ENCODE results near the gene APOA1. TPM values are rescaled to one million over a fixed set of nuclear protein-coding genes. Genes with fewer than 3 reads are reported as not detected.

The APOA1 gene
- polyA plus RNA-seq, 6 donors from 2014 or later, result 0.37 to 0.62 (median 0.45) TPM; not detected in 3

DNA sequence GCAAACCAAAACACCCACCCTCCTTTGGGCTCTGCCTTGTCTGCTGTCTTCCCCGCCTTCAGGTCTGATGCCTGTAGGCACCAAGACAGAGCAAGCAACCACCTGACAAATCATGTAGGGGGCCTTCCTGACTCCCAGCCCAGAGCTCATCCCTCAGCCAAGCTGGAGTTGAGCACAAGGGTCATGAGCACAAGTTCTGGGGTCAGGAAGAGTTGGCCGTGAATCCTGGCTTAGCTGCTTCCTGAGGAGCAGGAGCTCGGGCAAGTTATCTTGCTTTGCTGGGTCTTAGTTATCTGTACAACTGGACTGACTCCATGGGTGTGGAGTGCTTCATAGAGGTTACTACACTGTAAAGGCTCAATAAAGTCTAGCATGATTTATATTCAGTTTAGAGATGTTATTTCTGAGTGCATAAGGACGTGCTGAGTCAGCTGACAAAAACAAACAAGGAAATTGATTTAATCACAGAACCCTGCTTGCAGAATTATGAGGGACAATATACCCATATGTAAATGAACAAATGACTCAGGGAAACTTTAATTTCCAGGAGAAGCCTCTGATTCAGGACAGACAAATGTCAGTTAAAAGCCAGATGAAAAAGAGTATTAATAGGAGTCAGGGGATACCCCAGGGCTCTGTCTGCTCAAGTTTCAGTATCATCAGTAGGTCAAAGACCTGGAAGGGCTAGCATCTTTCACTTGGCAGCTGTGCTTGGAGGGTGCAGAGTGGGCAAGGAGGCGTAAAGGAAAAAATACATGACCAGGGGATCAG is 15.0 kb upstream of the APOA1 start:
- H3K27ac Mint-ChIP-seq, result peak overlapping the region in 3 of 6 donors; percentile 15 to 82 (median 59)
- peak overlapping the region in 7 of 8 donors; percentile 10 to 70 (median 51) for H3K4me3 Mint-ChIP-seq
- ATAC-seq (ENCODE audit: low read depth in 2 of 2) (no peak), DNase-seq (no peak)
- H3K27me3 Mint-ChIP-seq, result no peaks in the 10 kb centered on the region
- no peaks in the 10 kb centered on the region for H3K9me3 Mint-ChIP-seq
- peaks cover 19 to 20% of the 10 kb centered on the region in 2 donors for H3K36me3 Mint-ChIP-seq
- peaks cover 54 to 59% (median 56%) of the 10 kb centered on the region in 3 donors for H3K4me1 Mint-ChIP-seq

DNA sequence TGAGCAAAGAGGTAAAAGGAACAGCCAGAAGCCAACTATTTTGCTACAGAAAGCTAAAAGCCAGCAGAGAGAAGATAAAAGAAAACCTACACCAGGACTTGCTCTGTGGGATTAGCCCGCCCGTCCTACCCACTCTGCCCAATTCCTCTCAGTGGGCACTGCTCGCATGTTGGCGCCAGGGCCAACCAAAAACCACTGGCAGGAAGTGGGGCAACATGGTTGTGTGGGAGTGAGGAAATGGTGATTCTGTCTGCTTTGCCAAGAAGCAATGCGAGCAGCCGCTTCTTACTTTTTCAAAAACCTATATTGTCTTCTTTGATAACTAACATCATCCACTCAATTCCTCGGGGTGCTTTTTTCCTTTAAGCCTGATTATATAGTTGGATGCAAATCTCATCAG is 14.2 kb upstream of the APOA1 start:
- DNase-seq, result peak; percentile 19
- Mint-ChIP-seq H3K4me3 (peak overlapping the region in 6 of 8 donors; percentile 10 to 70 (median 42)), H3K27me3 (no peaks in the 10 kb centered on the region), H3K9me3 (no peaks in the 10 kb centered on the region), H3K36me3 (peaks cover 13 to 19% of the 10 kb centered on the region in 2 donors), H3K4me1 (peaks cover 54 to 59% (median 56%) of the 10 kb centered on the region in 3 donors), H3K27ac (no peak overlapping the region)
- peak in 1 of 2 donors; percentile 24 for ATAC-seq (ENCODE audit: low read depth in 2 of 2)

DNA sequence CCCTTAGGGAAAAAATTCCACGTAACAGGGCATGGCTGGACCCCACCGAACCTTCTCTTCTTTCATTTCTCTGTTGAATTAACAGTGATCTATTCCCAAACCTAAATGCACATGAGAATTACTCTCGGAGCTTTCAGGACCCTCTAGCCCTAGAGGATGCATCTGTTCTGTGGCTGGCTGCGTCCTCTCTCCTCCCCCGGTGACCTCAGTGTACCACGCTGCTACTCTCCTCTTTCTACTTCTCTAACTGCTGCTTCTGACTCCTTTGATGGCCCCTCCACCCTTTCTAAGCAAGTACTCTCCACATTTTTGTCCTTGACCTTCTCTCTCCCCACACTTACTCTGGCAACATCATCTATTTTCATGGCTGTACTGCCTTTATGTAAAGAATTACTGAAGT is 12.1 kb upstream of the APOA1 start:
- Mint-ChIP-seq H3K9me3 (no peaks in the 10 kb centered on the region), H3K4me1 (peaks cover 43 to 49% (median 46%) of the 10 kb centered on the region in 3 donors), H3K36me3 (peaks cover 20 to 26% of the 10 kb centered on the region in 2 donors), H3K4me3 (no peak overlapping the region), H3K27me3 (no peaks in the 10 kb centered on the region), H3K27ac (peak overlapping the region in 2 of 6 donors; percentile 21 to 41)
- ATAC-seq (ENCODE audit: low read depth in 2 of 2) (no peak), DNase-seq (no peak)

DNA sequence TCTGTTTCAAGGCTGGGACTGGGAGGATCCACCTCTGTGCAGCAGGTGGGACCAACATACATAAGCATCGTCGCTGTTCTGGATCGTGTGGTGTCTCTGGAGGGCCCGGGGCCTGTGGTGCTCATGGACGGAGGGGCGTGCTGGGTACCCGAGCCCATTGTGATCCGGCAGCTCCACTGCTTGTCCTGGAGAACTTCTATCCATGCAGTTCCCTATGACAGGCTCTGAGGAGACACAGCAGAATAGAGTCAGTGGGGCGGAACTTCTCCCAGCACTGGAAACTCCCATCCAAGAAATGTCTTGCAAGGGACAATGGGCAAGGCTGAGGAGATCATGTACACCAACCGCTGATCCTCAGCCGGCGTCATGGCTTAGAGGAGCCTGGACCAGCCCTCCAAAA is 11.6 kb upstream of the APOA1 start:
- DNase-seq, result no peak
- ATAC-seq (ENCODE audit: low read depth in 2 of 2), result no peak
- Mint-ChIP-seq H3K4me3 (no peak overlapping the region), H3K9me3 (no peaks in the 10 kb centered on the region), H3K36me3 (peaks cover 20 to 26% of the 10 kb centered on the region in 2 donors), H3K27ac (no peak overlapping the region), H3K4me1 (peaks cover 39 to 44% (median 42%) of the 10 kb centered on the region in 3 donors), H3K27me3 (no peaks in the 10 kb centered on the region)

DNA sequence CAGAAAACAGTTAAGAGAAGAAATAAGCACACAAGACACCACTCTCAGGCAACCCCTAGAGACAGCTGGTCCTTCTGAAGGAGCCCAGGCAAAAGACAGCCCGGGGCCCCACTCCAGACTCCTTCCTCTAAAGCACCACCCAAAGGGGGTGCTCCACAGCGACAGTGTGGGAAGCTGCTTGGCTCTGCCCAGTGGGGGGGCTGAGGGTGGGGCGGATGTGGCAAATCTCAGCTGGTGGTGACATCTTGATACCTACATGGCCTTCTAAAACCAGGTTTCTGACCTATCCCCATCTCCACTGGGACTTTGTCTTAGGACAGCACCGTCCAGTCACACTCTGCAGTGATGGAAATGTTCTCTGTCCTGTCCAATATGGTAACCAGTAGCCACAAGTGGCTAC is 10.2 kb upstream of the APOA1 start:
- Mint-ChIP-seq H3K27me3 (no peaks in the 10 kb centered on the region), H3K4me3 (no peak overlapping the region), H3K4me1 (peaks cover 26 to 30% (median 28%) of the 10 kb centered on the region in 3 donors), H3K9me3 (no peaks in the 10 kb centered on the region), H3K27ac (no peak overlapping the region), H3K36me3 (peaks cover 31 to 35% of the 10 kb centered on the region in 2 donors)
- no peak for DNase-seq
- no peak for ATAC-seq (ENCODE audit: low read depth in 2 of 2)

DNA sequence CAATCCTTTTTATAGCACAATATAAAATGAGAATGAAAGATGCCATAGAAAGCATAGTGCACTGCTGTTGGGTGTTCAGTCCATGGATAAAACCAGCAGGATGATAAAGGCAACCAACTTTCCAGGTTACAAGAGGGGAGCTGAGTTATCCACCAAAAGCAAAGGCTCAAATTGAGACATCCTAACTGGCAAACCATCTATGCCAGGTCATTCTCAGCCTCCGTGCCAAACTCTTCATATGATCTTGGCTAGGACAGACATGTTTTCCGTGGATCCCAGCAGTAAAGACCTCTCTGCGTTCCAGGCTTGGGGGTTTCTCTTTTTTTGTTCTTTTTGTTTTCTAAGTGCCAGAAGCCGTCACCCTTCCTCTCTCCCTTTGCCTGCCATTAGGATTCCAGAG is 7.3 kb upstream of the APOA1 start:
- H3K27me3 Mint-ChIP-seq, result no peaks in the 10 kb centered on the region
- no peaks in the 10 kb centered on the region for H3K9me3 Mint-ChIP-seq
- peaks cover 3 to 8% (median 3%) of the 10 kb centered on the region in 3 donors for H3K4me1 Mint-ChIP-seq
- H3K36me3 Mint-ChIP-seq, result peaks cover 31 to 35% of the 10 kb centered on the region in 2 donors
- no peak overlapping the region for H3K4me3 Mint-ChIP-seq
- peak overlapping the region in 1 of 6 donors; percentile 28 for H3K27ac Mint-ChIP-seq
- no peak for ATAC-seq (ENCODE audit: low read depth in 2 of 2)
- DNase-seq, result no peak

DNA sequence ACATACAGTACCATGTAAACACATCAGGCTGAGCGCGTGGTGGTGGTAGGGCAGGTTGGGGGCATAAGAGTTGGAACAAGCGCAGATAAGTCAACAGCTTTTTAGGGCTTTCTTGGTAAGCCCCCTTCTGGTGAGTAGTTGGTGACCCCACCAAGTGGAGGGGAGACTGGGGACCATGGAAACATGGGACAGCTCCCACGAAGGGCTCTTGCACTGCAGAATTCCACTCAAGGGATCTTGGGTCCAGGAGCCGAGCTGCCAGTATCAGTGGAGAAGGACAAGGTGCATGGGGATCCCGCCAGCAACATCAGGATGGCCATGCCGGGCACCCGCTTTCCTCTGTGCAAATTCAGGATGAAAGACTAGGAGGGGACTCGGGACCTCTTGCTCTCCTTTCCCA is 6.2 kb upstream of the APOA1 start:
- no peak for DNase-seq
- Mint-ChIP-seq H3K4me3 (no peak overlapping the region), H3K4me1 (peaks cover 0 to 4% (median 0%) of the 10 kb centered on the region in 3 donors), H3K9me3 (no peaks in the 10 kb centered on the region), H3K27ac (no peak overlapping the region), H3K27me3 (no peaks in the 10 kb centered on the region), H3K36me3 (peaks cover 31 to 35% of the 10 kb centered on the region in 2 donors)
- no peak for ATAC-seq (ENCODE audit: low read depth in 2 of 2)

DNA sequence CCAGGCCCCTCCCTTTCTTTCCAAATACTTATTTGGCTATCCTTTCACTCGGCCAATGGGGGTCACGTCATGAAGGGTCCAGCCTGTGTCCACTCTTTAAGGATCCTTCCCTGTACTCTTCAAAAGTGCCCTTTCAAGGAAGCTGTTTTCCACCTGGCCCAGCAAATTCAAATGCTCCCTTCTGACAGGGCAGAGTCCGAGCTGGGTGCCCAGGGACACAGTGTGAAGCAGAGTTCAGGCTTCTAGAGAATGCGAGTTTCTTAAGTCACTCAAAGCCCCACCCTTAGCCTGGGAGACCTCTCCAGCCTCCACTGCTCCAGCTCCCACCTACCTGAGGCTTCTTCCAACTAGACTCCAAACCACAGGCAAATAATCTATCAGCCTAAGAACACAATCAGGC is 5.5 kb upstream of the APOA1 start:
- peak overlapping the region in 2 of 6 donors; percentile 20 to 52 for H3K27ac Mint-ChIP-seq
- no peaks in the 10 kb centered on the region for H3K27me3 Mint-ChIP-seq
- DNase-seq (no peak), ATAC-seq (ENCODE audit: low read depth in 2 of 2) (no peak)
- H3K4me3 Mint-ChIP-seq, result no peak overlapping the region
- no peaks in the 10 kb centered on the region for H3K9me3 Mint-ChIP-seq
- H3K36me3 Mint-ChIP-seq, result peaks cover 31 to 35% of the 10 kb centered on the region in 2 donors
- H3K4me1 Mint-ChIP-seq, result peaks cover 0 to 4% (median 0%) of the 10 kb centered on the region in 3 donors

DNA sequence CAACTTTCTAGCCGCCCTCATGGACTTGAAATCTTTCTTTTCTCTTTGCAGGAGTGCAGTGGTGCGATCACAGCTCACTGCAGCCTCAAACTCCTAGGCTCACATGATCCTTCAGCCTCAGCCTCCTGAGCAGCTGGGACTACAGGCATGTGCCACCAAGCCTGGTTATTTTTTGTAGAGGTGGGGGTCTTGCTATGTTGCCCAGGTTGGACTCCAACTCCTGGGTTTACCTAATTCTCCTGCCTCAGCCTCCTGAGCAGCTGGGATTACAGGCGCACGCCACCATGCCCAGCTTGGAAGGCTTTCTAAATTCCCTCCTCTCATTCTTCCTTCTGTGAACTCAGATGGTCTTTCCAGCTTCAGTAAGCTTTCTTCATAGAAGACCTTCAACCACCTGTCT is 4.7 kb upstream of the APOA1 start:
- no peak for DNase-seq
- Mint-ChIP-seq H3K4me1 (peaks cover 0 to 4% (median 0%) of the 10 kb centered on the region in 3 donors), H3K27ac (peak overlapping the region in 1 of 6 donors; percentile 51), H3K4me3 (peak overlapping the region in 2 of 8 donors; percentile 35 to 86), H3K9me3 (no peaks in the 10 kb centered on the region), H3K36me3 (peaks cover 31 to 34% of the 10 kb centered on the region in 2 donors), H3K27me3 (no peaks in the 10 kb centered on the region)
- no peak for ATAC-seq (ENCODE audit: low read depth in 2 of 2)

DNA sequence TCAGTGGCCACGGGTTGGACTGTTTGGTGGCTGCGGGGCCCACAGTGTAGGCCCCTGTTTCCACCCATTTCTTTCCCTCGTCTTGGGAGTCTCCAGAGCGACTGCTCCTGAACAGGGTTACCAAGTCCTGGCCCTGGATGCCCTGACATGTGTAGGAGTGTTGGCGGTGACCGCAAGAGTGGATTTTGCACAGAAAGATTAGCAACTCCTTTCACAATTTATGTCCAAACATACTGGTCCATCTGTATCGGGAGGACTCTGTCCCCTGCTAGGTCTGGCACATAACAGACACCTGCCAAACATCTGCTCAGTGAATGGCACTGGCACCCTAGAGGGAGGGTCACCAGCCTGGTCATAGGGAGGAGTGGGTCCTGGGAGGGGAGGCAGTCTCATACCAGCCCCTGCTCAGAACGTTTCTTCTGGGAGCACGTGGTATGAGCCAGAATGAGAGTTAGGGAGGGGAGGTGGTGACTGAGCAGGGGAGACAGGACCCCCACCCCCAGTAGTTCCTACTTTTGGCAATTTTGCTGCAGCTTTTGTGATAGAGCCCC is 3.4 kb upstream of the APOA1 start:
- ATAC-seq (ENCODE audit: low read depth in 2 of 2) (no peak), DNase-seq (no peak)
- no peak overlapping the region for H3K4me3 Mint-ChIP-seq
- peaks cover 0 to 8% (median 3%) of the 10 kb centered on the region in 3 donors for H3K4me1 Mint-ChIP-seq
- H3K9me3 Mint-ChIP-seq, result no peaks in the 10 kb centered on the region
- peak overlapping the region in 1 of 6 donors; percentile 20 for H3K27ac Mint-ChIP-seq
- peaks cover 21% of the 10 kb centered on the region in 2 donors for H3K36me3 Mint-ChIP-seq
- H3K27me3 Mint-ChIP-seq, result no peaks in the 10 kb centered on the region

DNA sequence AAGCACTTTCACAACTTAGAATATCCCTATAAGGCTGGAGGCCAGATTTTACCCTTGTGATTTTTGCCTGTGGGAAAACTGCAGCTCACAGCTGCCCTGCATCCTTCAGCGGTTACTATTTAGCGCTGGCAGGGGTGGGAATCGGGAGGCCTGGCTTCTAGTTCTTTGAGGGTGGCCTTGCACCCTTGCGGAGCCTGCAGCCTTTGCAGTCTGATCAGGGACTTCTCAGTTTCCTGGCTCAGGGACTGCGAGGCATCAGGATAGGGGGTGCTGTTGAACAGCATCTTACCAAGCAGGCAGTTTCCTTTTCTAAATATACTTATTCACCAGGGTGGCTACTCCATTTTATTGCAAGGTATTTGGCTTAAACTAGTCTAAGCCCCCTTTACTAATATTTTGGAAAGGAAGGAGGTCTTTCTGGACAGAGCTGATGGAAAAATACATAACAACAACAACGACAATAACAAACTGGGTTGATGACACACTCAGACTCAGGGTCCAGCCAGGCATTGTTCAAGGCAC is 2.9 kb upstream of the APOA1 start:
- Mint-ChIP-seq H3K36me3 (peaks cover 16 to 18% of the 10 kb centered on the region in 2 donors), H3K4me1 (peaks cover 5 to 14% (median 6%) of the 10 kb centered on the region in 3 donors), H3K4me3 (no peak overlapping the region), H3K9me3 (no peaks in the 10 kb centered on the region), H3K27me3 (no peaks in the 10 kb centered on the region), H3K27ac (no peak overlapping the region)
- DNase-seq, result no peak
- ATAC-seq (ENCODE audit: low read depth in 2 of 2), result no peak

DNA sequence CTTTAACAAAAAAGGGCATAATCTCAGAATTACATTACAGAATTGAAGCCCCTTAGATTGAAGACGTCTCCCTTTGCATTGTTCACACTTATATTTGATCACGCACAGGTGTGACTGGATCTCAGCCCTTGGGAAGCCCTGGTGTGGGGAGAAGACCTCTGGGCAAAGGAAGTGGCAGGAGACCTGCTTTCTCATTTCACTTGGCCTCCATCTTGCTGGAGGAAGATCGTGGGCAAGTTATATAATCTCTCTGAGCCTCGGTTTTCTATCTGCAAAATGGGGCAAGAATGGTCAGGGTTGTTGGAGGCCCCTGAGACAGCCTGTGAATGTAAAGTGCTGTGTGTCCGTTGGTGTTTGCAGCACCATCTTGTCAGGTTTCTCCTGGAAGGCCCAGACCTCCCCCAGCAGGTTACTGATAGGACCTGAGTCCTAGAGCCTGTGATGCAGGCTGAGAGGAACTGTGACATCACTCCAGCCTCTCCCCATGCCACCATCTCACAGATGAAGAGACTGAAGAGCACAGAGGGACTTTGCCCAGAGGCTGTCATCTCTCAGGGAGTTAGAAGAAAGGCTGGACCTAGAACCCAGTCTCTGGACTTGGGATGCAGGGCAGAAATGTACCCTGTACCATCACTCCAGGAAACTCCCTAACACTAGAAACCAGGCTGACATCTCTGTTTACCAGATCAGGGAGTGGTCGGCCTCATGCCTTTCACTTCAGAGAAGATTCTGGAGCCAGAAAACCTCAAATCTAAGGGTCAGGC is 1.1 kb upstream of the APOA1 start:
- H3K4me1 Mint-ChIP-seq, result peaks cover 13 to 21% (median 13%) of the 10 kb centered on the region in 3 donors
- ATAC-seq (ENCODE audit: low read depth in 2 of 2) (no peak), DNase-seq (no peak)
- peaks cover 4 to 7% of the 10 kb centered on the region in 2 donors for H3K36me3 Mint-ChIP-seq
- H3K9me3 Mint-ChIP-seq, result no peaks in the 10 kb centered on the region
- H3K27ac Mint-ChIP-seq, result peak overlapping the region in 1 of 6 donors; percentile 63
- H3K4me3 Mint-ChIP-seq, result peak overlapping the region in 3 of 8 donors; percentile 16 to 48 (median 22)
- peaks cover 0 to 7% (median 0%) of the 10 kb centered on the region in 3 donors for H3K27me3 Mint-ChIP-seq

DNA sequence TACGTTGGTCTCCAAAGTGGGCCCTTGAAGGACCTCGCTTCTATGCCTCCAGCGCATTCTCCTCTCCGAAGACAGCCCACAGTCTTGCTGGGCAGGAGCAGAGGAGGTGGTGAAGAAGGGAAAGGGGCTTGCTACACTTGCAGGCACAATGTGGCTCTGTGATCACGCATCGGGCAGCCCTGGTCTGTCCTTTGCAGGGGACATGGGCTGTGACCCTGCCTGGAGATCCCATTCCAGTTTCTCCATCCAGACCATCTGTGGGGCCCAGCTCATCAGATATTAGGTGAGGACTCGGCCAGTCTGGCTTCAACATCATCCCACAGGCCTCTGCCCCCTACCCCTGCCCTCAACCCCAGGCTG is 810 bp downstream of the APOA1 start:
- no peaks in the 10 kb centered on the region for H3K9me3 Mint-ChIP-seq
- peaks cover 0 to 11% (median 0%) of the 10 kb centered on the region in 3 donors for H3K27me3 Mint-ChIP-seq
- ATAC-seq (ENCODE audit: low read depth in 2 of 2), result no peak
- H3K36me3 Mint-ChIP-seq, result no peaks in the 10 kb centered on the region
- peaks cover 13 to 17% (median 13%) of the 10 kb centered on the region in 3 donors for H3K4me1 Mint-ChIP-seq
- H3K4me3 Mint-ChIP-seq, result peak overlapping the region in 2 of 8 donors; percentile 65 to 73
- DNase-seq, result no peak
- H3K27ac Mint-ChIP-seq, result peak overlapping the region in 1 of 6 donors; percentile 18

All from naive B cell (primary cell).